Measurements from ENCODE around the gene ECT2L. TPM values are rescaled to one million over a fixed set of nuclear protein-coding genes. Genes with fewer than 3 reads are reported as not detected.

Gene ECT2L
- total and polyA plus RNA-seq, 2 donors (not counting 3 experiments of a cell fraction or from before 2014, with no cell fraction given): not detected

DNA sequence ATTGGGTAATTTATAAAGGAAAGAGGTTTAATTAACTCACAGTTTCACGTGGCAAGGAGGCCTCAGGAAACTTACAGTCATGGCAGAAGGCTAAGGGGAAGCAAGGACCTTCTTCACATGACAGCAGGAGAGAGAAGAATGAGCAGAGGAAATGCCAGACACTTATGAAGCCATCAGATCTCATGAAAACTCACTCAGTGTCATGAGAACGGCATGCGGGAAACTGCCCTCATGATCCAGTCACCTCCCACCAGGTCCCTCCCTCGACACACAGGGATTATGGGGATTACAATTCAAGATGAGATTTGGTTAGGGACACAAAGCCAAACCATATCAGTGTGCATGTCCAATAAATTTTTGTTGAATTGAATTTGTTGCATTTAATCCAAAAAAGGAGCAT, 52.0 kb downstream of the ECT2L start:
- Histone ChIP-seq H3K4me1 (ENCODE audit: control insufficient read depth, extremely low read depth, insufficient read depth, low read length) (no peaks in the 10 kb centered on the region), H3K9me3 (replicated peaks; ENCODE audit: control insufficient read depth, insufficient read depth, low read length) (no peaks in the 10 kb centered on the region), H4K20me1 (replicated peaks; ENCODE audit: control insufficient read depth, extremely low read depth, insufficient read depth, low read length) (no peaks in the 10 kb centered on the region), H3K79me2 (ENCODE audit: control insufficient read depth, insufficient read depth, low read length) (no peaks in the 10 kb centered on the region), H3K27ac (ENCODE audit: insufficient read depth, low read depth, low read length) (no peak overlapping the region), H2AFZ (ENCODE audit: low read depth, low read length) (no peak overlapping the region), H3K9me1 (replicated peaks; ENCODE audit: control insufficient read depth, extremely low read depth, insufficient read depth, low read length) (no peaks in the 10 kb centered on the region), H3K9ac (replicated peaks; ENCODE audit: extremely low read depth, insufficient read depth, low read length) (no peak overlapping the region), H3K27me3 (ENCODE audit: control insufficient read depth in 2 of 2, insufficient read depth in 2 of 2, low read length in 2 of 2) (peaks cover 0 to 2% of the 10 kb centered on the region in 2 experiments), H3K4me3 (replicated peaks in 1 of 3; ENCODE audit: insufficient read depth in 1 of 3, low read depth in 1 of 3, low read length in 3 of 3) (no peak overlapping the region), H3K36me3 (ENCODE audit: control insufficient read depth in 2 of 2, extremely low read depth in 1 of 2, insufficient read depth in 2 of 2, low read length in 2 of 2) (no peaks in the 10 kb centered on the region), H3K4me2 (ENCODE audit: insufficient read depth, low read length) (no peak overlapping the region)
- ChIA-PET POLR2A (no interaction called here), CTCF (no interaction called here)
- DNase-seq (ENCODE audit: low read depth, low spot score) (no peak), FAIRE-seq (no peak)
- intact Hi-C loops (cut with micrococcal nuclease): no loop called here
- dilution Hi-C loops (cut with MboI; ENCODE audit: extremely low pct_ligation_motif_present, low sequenced_read_pairs): no loop called here
- no TSS peak for BruUV-seq (replicated peaks)
- TF ChIP-seq JUN (IDR thresholded peaks at IDR 0.05; ENCODE audit: borderline replicate concordance, insufficient read depth, insufficient read length, low read depth) (no peak), MYC (IDR thresholded peaks at IDR 0.05; ENCODE audit: low read depth, low read length) (no peak), GATA2 (IDR thresholded peaks at IDR 0.05; ENCODE audit: insufficient read depth, insufficient read length, low read depth, low read length) (no peak), EZH2 (IDR thresholded peaks at IDR 0.05; ENCODE audit: borderline replicate concordance, low read depth, low read length, severe bottlenecking) (no peak), POLR2AphosphoS5 (IDR thresholded peaks at IDR 0.05; ENCODE audit: insufficient read depth, low read depth, low read length) (no peak), POLR2A (IDR thresholded peaks at IDR 0.05; ENCODE audit: low read depth, low read length) (no peak)
- TF ChIP-seq, protein P1, sequence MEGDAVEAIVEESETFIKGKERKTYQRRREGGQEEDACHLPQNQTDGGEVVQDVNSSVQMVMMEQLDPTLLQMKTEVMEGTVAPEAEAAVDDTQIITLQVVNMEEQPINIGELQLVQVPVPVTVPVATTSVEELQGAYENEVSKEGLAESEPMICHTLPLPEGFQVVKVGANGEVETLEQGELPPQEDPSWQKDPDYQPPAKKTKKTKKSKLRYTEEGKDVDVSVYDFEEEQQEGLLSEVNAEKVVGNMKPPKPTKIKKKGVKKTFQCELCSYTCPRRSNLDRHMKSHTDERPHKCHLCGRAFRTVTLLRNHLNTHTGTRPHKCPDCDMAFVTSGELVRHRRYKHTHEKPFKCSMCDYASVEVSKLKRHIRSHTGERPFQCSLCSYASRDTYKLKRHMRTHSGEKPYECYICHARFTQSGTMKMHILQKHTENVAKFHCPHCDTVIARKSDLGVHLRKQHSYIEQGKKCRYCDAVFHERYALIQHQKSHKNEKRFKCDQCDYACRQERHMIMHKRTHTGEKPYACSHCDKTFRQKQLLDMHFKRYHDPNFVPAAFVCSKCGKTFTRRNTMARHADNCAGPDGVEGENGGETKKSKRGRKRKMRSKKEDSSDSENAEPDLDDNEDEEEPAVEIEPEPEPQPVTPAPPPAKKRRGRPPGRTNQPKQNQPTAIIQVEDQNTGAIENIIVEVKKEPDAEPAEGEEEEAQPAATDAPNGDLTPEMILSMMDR (IDR thresholded peaks at IDR 0.05; ENCODE audit: extremely low read depth in 1 of 2, insufficient read depth in 1 of 2, low read depth in 1 of 2, low read length in 2 of 2): no peak
- TF ChIP-seq, protein P2, sequence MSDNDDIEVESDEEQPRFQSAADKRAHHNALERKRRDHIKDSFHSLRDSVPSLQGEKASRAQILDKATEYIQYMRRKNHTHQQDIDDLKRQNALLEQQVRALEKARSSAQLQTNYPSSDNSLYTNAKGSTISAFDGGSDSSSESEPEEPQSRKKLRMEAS (IDR thresholded peaks at IDR 0.05; ENCODE audit: insufficient read depth, insufficient read length): no peak

Measured in endothelial cell of umbilical vein (primary cell).